Measurements from ENCODE around the gene CLBA1. TPM values are rescaled to one million over a fixed set of nuclear protein-coding genes. Genes with fewer than 3 reads are reported as not detected.

The CLBA1 gene
- total and polyA plus RNA-seq, 2 donors from 2014 or later, result 13.2 to 22.6 TPM

DNA sequence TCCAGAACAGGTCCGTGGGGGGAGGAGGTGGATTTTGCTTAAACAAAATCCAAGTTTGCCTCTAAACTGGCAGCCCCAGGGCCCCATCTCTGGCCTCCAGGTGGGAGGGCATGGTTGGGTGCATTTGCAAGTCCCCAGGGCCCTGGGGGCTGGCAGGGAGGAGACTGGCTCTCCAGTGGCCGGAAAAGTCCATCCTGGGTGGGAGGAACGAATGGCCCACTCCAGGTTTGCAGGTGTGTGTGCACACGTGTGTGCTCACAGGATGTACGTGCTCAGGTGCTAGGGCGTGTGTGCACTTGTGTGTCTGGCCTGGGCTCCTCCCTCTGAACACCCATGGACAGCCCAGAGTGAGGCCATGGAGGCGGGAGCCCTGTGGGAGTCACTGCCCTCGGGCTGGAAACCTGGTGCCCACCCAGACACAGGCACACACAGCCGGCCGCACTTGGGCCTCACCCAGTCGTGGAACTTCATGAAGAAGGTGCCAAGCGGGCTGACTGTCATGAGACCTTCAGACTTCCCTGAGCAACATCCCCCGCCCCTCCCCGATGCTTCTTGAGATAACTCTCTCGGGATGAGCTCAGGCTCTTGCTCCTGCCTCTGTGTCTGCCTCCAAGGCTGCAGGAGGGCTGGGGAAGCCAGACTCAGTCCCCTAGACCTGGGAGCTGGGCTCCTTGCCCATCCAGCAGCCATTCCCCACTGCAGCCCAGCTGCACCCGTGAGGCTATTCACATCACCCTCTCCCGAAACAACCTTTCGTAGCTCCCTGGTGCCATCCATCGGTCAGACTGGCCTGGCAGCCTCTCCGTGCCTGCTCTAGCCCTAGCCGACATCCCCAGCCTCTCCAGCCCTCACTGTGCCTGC is 16.8 kb upstream of the CLBA1 start:
- DNase-seq, result peak; percentile 57 to 85 (median 64)
- no peak for FAIRE-seq
- intact Hi-C loops (cut with DNase I), result no loop called here
- no peaks in the 10 kb centered on the region for H3K27me3 ChIP-seq (ENCODE audit: control insufficient read depth, insufficient read depth, low read length)
- H3K9ac ChIP-seq (ENCODE audit: low read length in 3 of 3), result no peak overlapping the region
- TF ChIP-seq, protein P1, sequence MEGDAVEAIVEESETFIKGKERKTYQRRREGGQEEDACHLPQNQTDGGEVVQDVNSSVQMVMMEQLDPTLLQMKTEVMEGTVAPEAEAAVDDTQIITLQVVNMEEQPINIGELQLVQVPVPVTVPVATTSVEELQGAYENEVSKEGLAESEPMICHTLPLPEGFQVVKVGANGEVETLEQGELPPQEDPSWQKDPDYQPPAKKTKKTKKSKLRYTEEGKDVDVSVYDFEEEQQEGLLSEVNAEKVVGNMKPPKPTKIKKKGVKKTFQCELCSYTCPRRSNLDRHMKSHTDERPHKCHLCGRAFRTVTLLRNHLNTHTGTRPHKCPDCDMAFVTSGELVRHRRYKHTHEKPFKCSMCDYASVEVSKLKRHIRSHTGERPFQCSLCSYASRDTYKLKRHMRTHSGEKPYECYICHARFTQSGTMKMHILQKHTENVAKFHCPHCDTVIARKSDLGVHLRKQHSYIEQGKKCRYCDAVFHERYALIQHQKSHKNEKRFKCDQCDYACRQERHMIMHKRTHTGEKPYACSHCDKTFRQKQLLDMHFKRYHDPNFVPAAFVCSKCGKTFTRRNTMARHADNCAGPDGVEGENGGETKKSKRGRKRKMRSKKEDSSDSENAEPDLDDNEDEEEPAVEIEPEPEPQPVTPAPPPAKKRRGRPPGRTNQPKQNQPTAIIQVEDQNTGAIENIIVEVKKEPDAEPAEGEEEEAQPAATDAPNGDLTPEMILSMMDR (IDR thresholded peaks at IDR 0.05; ENCODE audit: borderline replicate concordance, extremely low read depth, insufficient read depth), result no peak
- peaks cover 0 to 23% (median 0%) of the 10 kb centered on the region in 3 donors for H3K4me1 ChIP-seq (ENCODE audit: control insufficient read depth in 2 of 3, insufficient read depth in 2 of 3, low read depth in 1 of 3, low read length in 3 of 3)
- no peak overlapping the region for H3K27ac ChIP-seq (ENCODE audit: low read depth in 2 of 2, low read length in 2 of 2)
- no peaks in the 10 kb centered on the region for H3K36me3 ChIP-seq (ENCODE audit: control insufficient read depth in 2 of 3, insufficient read depth in 3 of 3, low read length in 3 of 3)
- no peaks in the 10 kb centered on the region for H3K9me3 ChIP-seq (ENCODE audit: control insufficient read depth in 2 of 3, insufficient read depth in 1 of 3, low read length in 3 of 3)
- peak overlapping the region in 1 of 3 donors; percentile 25 for H3K4me3 ChIP-seq (ENCODE audit: low read length in 3 of 3)

DNA sequence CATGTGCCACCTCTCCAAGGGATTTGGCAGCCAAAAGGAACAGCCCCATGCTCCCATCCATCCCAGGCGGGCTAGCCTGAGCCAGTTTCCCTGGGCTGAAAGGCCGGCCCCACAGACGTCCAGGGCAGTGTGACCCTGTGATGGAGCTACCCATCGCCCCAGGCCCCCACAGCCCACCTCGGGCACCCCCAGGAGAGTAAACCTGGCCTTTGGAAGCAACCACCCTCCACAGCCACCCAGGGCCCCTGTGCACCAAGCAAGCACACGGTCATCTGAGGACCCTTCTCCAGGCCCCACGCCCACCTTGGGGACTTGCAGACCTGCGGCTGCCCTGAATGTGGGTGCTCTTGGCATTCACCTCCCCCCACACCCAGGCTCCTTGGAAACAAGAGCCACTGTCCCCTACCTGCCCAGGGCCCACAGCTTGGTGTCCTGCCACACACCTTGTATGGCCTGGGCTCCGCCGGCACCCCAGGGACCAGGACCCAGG is 15.8 kb upstream of the CLBA1 start:
- Histone ChIP-seq H3K9ac (ENCODE audit: low read length in 3 of 3) (no peak overlapping the region), H3K4me1 (ENCODE audit: control insufficient read depth in 2 of 3, insufficient read depth in 2 of 3, low read depth in 1 of 3, low read length in 3 of 3) (peaks cover 0 to 26% (median 0%) of the 10 kb centered on the region in 3 donors), H3K27me3 (ENCODE audit: control insufficient read depth, insufficient read depth, low read length) (no peaks in the 10 kb centered on the region), H3K4me3 (ENCODE audit: low read length in 3 of 3) (no peak overlapping the region), H3K36me3 (ENCODE audit: control insufficient read depth in 2 of 3, insufficient read depth in 3 of 3, low read length in 3 of 3) (no peaks in the 10 kb centered on the region), H3K9me3 (ENCODE audit: control insufficient read depth in 2 of 3, insufficient read depth in 1 of 3, low read length in 3 of 3) (no peaks in the 10 kb centered on the region), H3K27ac (ENCODE audit: low read depth in 2 of 2, low read length in 2 of 2) (no peak overlapping the region)
- intact Hi-C loops (cut with DNase I), result loop anchor here (10.0 kb wide), 1 partner anchor 75 kb away; no protein-coding TSS in a partner anchor
- DNase-seq, result peak in 1 of 5 donors; percentile 68
- FAIRE-seq, result no peak
- TF ChIP-seq, protein P1 (IDR thresholded peaks at IDR 0.05; ENCODE audit: borderline replicate concordance, extremely low read depth, insufficient read depth), result no peak

DNA sequence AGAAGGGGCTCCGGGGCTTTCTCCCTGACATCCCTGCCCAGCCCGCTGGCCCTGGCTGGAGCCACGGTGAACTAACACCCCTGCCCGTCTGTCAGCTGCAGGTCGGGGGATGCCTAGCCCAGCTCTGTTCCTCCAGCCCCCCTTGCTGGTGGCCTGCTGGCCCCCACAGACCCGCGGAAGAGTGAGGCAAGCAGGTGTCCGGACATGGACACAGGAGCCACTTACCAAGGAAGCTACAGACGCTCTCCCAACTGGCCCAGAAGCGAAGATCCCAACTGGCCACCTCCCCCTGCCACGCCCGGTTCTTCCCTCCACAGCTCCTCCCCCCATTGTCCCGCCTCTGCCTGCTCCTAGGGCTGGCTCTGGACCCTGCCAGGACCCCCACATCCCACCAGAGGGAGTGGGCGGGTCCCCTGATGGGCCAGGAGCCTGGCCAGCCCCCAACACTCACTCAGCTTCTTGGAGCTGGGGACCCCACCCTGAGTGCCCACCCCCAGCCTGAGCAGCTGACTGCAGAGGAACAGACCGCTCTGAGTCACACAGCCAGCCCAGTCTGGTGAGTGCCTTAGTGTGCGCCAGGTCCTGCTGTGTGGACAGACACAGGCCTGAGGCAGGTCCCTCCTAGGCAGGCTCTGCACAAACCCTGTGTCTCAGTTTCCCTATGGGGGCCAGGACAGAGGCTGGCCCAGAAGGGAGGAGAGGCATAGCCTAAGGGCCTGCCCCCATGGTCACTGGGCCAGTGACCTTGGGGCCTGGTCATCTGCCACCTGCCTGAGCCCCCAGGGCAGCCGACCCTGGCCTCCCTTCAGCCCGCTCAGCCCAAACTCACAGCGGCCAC is 15.1 kb upstream of the CLBA1 start:
- FAIRE-seq (no peak), DNase-seq (peak in 1 of 5 donors; percentile 91)
- H3K9ac ChIP-seq (ENCODE audit: low read length in 3 of 3), result no peak overlapping the region
- no peak overlapping the region for H3K27ac ChIP-seq (ENCODE audit: low read depth in 2 of 2, low read length in 2 of 2)
- H3K4me3 ChIP-seq (ENCODE audit: low read length in 3 of 3), result no peak overlapping the region
- H3K36me3 ChIP-seq (ENCODE audit: control insufficient read depth in 2 of 3, insufficient read depth in 3 of 3, low read length in 3 of 3), result no peaks in the 10 kb centered on the region
- no peaks in the 10 kb centered on the region for H3K9me3 ChIP-seq (ENCODE audit: control insufficient read depth in 2 of 3, insufficient read depth in 1 of 3, low read length in 3 of 3)
- H3K4me1 ChIP-seq (ENCODE audit: control insufficient read depth in 2 of 3, insufficient read depth in 2 of 3, low read depth in 1 of 3, low read length in 3 of 3), result peaks cover 0 to 27% (median 0%) of the 10 kb centered on the region in 3 donors
- intact Hi-C loops (cut with DNase I), result loop anchor here (10.0 kb wide), 1 partner anchor 74 kb away; no protein-coding TSS in a partner anchor
- TF ChIP-seq, protein P1 (IDR thresholded peaks at IDR 0.05; ENCODE audit: borderline replicate concordance, extremely low read depth, insufficient read depth), result no peak
- H3K27me3 ChIP-seq (ENCODE audit: control insufficient read depth, insufficient read depth, low read length), result no peaks in the 10 kb centered on the region
